Cardiac fibroblast (primary cell): ENCODE results near the gene MBTPS1.

Experiments
- DNase-seq, 2 donors: peaks; one replicate each; pipeline versions ENCODE4 v3.0.0 to v3.0.0-alpha.2; 2010; ENCODE audit warnings: low read depth in 2 of 2
- H3K4me3 ChIP-seq, 2 donors: replicated peaks in 1 of 2; 1 replicate in 1 of 2; 2 replicates in 1 of 2; pipeline ENCODE4 v1.5.1; 2011; ENCODE audit warnings: low read depth in 2 of 2, low read length in 2 of 2, mild to moderate bottlenecking in 2 of 2, moderate library complexity in 1 of 2
- CTCF ChIP-seq: IDR thresholded peaks from one replicate; pipeline ENCODE4 v1.5.1; 2011; ENCODE audit warnings: low read depth, mild to moderate bottlenecking, low read length, inconsistent platforms

The MBTPS1 gene

GRCh38 chr16:84058211-84058610, 58.5 kb downstream of the MBTPS1 start:
- no peak for DNase-seq
- TF ChIP-seq CTCF = no peak
- H3K4me3 ChIP-seq = no peak overlapping the region

GRCh38 chr16:84056933-84057332, 59.8 kb downstream of the MBTPS1 start:
- DNase-seq = no peak
- TF ChIP-seq CTCF = no peak
- no peak overlapping the region for H3K4me3 ChIP-seq

GRCh38 chr16:84055801-84056634, 60.7 kb downstream of the MBTPS1 start:
- DNase-seq = no peak
- no peak for TF ChIP-seq CTCF
- H3K4me3 ChIP-seq = no peak overlapping the region

- TF ChIP-seq CTCF = no peak
- peak in 1 of 2 donors; percentile 18 for DNase-seq
- no peak overlapping the region for H3K4me3 ChIP-seq
Observed at GRCh38 chr16:84055366-84055765, 61.4 kb downstream of the MBTPS1 start.

- no peak for DNase-seq
- TF ChIP-seq CTCF = no peak
- H3K4me3 ChIP-seq = no peak overlapping the region
Observed at GRCh38 chr16:84054916-84055315, 61.8 kb downstream of the MBTPS1 start.

- no peak for DNase-seq
- no peak for TF ChIP-seq CTCF
- H3K4me3 ChIP-seq = no peak overlapping the region
Observed at GRCh38 chr16:84054271-84054670, 62.5 kb downstream of the MBTPS1 start.
